ENCODE measurements around the gene GOLGA6C.
A peak's percentile ranks its signal among the peaks of the same experiment; 100 is the strongest.
"Not testable (repeated sequence)": the region's sequence is repeated elsewhere in the genome, so short reads cannot be mapped to it uniquely, and the experiment has no call there.

GOLGA6C gene

DNA sequence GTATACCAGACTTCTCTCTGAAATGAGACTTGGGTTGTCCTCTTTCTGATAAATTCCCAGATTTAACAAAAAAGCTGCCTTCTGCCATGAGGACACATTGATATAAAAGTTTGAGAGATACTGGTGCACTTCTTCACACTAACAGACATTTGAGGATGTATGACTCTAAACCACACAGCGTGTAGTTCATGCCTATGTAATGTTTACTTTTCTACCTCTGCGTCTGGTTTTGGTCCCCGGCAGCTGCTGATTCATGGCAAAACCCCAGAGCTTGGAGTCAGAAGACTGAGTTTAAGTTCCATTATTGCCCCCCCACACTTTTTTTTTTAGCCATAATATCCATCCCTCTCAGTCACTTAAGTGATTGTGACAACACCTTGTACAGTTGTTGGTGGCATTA lies 1.7 kb downstream of the GOLGA6C start:
- DNase-seq: not testable (repeated sequence)

DNA sequence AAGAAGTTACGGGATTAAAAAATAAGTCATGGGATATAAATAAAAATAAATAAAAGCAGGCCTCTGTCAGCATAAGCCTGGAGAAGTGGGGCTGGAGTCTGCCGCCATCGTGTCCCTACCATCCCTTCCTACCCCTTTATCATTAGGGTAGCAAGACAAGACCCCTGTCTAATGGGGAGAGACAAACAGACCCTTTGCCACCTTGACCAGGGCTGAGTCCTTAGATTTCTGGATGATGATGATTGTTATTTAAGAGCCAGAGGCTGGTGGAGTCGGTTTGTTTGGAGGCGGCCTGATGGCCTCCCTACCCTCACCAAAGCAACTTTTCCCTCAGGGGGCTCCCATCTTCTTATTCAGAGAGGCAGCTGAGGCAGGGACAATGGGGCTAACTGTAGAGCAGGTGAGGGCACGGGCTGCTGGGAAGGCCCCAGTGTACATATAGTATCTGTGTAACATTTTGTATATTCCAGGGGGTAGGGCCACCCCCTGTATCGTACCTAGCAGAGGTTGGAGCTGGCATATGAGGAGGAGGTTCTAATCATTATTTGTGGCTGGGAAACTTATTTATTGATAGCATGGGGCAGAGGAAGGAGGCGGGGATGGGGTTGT lies 15.7 kb downstream of the GOLGA6C start:
- DNase-seq: not testable (repeated sequence)

- DNase-seq: not testable (repeated sequence)
Measured at GRCh38 chr15:75274509-75275107, 16.5 kb downstream of the GOLGA6C start.

DNA sequence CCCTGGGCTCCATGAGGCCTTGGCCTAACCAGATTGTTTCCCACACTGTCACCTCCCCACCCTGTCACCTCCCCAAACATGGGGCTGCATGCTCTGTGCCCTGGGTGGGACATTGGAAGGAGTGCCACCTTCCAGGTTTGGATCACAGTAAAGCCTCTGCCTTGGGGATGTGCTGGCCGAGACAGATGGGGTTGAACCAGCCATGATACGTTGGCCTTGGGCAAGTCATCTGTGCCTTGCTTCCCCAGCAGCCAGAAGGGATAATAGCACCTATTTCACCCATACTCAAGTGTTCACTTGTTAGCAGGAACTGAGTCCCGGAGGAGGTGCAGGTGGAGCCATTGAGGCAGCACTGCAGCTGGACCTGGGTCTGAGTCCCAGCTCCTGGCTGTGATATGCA lies 17.5 kb downstream of the GOLGA6C start:
- DNase-seq: not testable (repeated sequence)

- not testable (repeated sequence) for DNase-seq
Measured at GRCh38 chr15:75278497-75278896, 20.4 kb downstream of the GOLGA6C start.

DNA sequence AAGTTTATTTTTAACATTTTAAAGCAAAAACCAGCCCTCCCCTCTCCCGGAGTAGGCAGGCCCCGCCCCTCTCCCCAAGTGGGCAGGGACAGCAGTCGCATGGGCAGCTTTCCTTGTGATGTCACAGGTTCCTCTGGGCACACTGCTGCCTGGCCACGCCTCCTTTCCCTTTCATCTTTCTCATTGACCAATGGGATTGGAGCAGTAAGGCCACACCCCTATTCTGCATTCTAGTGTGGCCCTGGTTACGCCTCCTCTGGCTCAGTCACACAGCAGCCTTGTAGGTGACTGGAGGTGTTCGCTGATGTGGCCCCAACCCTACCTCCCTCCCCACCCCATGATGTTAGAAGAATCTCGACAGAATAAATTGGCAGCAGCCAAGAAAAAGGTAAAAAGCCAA lies 24.4 kb downstream of the GOLGA6C start, which contains the start of gene GOLGA6D:
Gene GOLGA6D (plus strand): TSS at position 264 of the 400 bp plus-strand sequence. CDS start 41 bp downstream, at position 305.
- not testable (repeated sequence) for DNase-seq

DNA sequence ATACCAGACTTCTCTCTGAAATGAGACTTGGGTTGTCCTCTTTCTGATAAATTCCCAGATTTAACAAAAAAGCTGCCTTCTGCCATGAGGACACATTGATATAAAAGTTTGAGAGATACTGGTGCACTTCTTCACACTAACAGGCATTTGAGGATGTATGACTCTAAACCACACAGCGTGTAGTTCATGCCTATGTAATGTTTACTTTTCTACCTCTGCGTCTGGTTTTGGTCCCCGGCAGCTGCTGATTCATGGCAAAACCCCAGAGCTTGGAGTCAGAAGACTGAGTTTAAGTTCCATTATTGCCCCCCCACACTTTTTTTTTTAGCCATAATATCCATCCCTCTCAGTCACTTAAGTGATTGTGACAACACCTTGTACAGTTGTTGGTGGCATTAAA lies 26.0 kb downstream of the GOLGA6C start:
- not testable (repeated sequence) for DNase-seq

GRCh38 chr15:75293660-75294059 lies 35.5 kb downstream of the GOLGA6C start:
- DNase-seq: not testable (repeated sequence)

DNA sequence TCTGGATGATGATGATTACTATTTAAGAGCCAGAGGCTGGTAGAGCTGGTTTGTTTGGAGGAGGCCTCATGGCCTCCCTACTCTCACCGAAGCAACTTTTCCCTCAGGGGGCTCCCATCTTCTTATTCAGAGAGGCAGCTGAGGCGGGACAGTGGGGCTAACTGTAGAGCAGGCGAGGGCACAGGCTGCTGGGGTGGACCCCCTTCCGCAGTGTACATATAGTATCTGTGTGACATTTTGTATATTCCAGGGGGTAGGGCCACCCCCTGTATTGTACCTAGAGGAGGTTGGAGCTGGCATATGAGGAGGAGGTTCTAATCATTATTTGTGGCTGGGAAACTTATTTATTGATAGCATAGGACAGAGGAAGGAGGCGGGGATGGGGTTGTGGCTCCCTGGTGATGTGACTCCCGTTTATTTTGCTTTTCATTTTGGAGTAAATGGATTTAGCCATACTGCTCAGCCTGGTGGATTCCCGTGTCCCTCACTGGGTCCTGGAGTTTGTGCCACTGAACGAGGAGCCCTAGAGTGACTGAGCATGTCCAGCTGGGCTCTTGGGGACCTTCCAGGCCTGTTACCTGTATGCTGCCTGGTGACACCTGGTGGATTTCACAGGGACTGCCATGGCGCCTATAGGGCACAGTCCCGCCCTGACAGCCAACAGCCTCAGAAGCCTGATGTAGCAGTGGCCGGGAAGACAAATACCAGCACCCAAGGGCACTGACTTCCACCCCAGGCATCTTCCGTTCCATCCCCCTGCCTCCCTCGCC lies 40.6 kb downstream of the GOLGA6C start:
- not testable (repeated sequence) for DNase-seq

DNA sequence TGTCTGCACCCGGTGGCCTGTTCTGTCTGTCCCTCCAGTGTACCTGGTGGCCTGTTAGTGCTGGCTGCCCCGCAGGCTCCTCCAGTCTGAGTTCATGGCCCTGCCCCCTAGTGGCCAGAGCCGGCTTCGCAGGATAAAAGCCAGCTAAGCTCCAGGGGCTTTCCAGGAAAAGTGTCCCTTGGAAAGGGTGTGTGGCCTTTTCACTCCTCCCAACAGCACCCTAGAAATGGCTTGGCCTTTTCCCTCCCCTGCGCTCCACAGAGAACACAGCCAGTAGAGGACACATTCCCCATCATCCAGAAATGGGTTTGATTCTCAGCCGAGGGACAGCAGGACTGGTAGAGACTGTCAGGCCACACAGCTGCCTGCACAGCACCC lies 41.2 kb downstream of the GOLGA6C start:
- not testable (repeated sequence) for DNase-seq

DNA sequence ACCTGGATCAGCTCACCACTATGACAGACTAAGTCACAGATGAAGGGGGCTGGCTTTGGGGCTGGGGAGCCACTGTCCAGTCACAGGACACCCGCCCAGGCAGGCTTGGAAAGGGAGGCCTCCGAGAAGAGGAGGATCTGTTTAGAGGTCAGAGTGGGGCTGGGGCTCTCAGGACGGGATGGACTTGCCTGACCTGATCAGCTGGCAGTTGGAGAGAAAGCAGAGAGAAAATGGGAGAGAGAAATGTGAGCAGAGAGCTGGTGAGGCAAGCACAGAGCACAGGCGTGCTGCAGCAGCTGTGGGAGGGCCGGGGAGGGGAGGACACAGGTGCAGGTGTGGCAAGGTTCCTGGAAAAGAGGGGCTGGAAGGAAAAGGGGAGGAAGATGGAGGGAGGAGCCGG lies 41.9 kb downstream of the GOLGA6C start:
- DNase-seq: not testable (repeated sequence)

DNA sequence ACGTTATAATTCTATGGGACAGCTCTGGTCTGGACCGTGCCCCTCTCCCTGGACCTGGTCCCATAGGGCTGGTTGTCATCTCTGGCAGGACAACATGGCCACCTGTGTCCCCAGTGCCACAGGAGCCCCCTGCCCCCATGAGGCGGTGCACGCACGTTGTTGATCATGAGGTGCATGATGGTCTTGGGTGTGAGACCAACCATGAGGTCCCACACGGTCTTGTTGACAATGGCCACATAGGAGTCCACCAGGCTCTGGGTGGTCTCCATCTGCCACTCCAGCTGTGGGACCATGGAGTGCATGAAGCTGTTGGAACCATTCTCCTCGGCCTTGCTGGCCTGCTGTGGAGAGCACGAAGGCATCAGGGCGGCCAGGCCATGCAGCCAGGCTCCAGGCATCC lies 44.2 kb downstream of the GOLGA6C start:
- no peak for DNase-seq

DNA sequence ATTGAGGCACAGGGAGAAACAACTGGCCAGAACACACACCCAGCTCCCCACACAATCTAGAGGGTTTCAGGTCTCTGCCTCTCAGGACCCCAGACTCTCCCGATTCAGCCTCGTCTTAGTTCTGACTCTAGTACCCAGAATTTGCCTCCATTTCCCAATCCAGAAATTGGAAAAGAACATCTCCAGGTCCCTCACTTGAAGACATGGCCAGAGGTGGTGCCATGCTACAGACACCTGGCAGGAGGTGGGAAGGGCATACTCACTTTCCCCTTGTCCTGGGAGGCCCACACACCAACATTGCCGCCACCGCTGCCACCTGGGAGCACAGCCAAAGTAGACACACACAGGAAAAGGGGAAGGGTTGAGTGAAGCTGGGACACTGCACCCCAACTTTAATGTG lies 44.6 kb downstream of the GOLGA6C start:
- not testable (repeated sequence) for DNase-seq

DNA sequence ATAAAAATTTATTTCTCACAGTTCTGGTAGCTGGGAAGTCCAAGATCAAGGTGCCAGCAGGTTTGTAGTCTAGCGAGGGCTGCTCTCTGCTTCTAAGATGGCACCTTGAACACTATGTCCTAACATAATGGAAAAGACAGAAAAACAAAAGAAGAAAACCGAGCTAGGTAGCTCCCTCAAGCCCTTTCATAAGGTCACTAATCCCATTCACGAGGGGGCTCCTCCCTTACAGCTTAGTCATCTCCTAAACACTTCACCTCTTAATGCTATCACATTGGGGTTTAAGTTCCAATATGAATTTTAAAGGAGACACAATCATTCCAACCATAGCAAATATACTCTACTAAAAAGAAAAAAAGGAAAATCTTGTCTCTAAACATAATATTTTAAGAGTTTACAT lies 48.1 kb downstream of the GOLGA6C start:
- DNase-seq: no peak

DNA sequence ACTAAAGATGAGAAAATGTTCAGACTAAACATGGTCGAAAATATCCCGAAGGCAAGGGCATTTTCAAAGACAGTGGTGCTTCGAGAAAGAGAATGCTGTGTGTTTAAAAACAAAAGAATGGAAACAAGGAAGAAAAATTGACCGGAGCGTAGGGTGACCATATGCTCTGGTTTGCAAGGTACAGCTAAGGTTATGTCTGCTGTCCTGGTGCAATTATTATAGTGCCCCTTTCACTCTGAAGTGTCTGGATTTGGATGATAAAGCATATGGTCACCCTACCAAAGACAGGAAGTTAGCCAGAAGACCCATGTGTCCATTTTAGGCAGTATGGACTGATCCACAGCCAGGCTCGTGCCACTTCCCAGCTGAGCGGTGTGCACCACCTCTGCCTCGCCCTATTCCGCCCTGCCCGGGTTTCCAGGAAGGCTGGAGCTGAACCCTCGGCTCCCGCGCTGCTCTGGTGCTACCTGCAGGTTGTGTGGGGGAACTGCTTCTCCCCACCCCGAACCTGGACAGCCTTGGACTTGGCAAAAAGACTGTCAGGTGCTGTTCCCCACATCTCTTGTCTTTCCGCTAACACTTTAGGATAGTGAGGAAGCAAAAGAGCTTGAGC lies 49.8 kb downstream of the GOLGA6C start:
- peak; percentile 26 for DNase-seq

- no peak for DNase-seq
Measured at GRCh38 chr15:75309711-75310110, 51.6 kb downstream of the GOLGA6C start.

DNA sequence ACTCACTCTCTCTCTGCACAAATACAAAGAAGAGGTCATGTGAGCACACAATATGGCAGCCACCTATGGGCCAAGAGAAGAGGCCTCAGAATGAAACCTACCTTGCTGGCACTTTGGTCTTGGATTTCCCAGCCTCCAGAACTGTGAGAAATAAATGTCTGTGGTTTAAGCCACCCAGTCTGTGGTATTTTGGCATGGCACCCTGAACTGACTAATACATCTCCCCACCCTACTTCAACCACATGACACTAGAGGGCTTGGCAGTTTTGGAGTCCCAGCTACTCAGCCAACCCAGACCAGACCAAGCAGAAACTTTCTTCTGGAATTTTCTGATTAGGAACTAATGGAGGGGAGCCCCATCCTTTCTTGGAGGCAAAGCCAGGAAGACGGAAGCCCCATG lies 54.4 kb downstream of the GOLGA6C start:
- DNase-seq: not testable (repeated sequence)

DNA sequence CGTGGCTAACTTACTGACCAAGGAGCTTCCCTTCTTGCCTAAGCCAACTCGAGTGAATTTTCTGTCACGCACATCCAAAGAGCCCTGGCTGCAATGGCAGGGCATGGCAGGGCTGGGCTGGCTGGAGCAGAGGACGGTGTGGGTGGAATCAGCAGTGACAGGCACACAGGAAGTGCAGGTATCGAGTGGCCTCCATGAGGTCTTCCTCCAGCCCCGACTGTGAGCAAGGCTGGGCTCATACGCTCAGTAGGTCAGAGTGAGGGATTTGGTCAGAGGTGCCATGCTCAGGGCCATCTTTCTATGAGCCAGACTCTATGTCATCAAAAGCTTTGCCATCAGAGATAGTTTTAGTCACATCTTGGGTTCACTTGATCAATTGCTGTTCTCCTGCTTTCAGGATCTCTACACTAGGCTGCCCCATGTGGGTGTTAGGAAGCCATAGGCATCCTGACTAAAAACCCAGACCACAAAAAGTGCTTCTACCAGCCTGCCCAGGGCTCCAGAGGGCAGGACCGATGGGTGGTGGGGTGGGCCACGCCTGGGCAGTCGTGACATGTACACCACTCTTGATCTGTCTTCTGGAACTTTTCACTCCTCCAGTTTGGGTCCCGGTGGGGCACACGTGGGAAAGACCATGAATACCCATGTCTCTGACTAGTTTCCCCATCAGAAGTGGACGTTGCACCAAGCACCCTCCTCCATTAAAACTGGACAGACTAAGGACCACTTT lies 55.1 kb downstream of the GOLGA6C start:
- no peak for DNase-seq

GRCh38 chr15:75314552-75315290 lies 56.6 kb downstream of the GOLGA6C start:
- DNase-seq: no peak

DNA sequence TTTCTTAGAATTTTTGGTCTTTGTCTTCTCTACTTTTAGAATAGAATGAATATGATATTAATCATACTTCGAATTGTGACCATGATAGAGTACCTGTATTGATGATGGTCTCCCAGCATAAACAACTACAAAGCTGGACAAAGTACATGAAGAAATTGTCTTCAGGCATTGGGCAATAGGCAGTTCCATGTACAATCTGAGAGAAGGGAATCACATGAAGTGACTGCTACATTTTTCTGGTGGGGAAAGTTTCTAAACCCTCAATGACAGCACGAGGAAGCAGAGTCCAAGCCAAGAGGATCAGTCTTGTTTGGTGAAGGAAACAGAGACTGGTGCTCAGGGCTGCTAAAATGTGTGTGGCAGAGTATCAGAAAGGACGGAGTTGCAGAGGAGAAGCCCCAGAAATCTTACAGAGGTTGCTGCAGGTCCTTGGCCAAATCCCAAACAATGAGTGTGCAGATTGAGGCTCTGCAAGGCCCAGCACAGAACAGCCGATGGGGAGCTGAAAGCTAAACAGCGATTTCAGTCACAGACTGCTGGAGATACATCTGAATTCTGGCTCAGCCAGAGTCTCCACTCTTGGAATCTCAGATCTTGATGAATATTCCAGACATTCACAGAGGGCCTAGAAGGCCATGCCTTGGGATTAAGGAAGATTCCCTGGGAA lies 61.2 kb downstream of the GOLGA6C start:
- not testable (repeated sequence) for DNase-seq
